Measurements from ENCODE around the gene IFRD1.

Gene IFRD1

DNA sequence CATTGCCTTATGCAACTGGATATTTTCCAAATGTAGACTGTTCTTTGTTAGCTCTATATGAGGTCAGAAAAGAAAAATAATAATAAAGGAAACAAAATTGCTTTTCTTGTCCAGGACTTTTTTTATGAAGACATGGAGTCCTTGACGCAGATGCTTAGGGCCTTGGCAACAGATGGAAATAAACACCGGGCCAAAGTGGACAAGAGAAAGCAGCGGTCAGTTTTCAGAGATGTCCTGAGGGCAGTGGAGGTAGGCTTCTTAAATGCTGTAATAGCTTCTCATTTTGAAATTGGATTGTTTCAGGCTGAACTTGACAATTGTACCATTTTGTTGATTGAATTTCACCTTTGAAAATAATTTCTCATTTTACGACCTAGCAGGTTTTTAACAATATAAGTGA lies 17.6 kb downstream of the IFRD1 start:
- Histone ChIP-seq H3K4me1 (ENCODE audit: control insufficient read depth, insufficient read depth, low read length) (no peaks in the 10 kb centered on the region), H3K36me3 (ENCODE audit: control insufficient read depth, insufficient read depth, low read length) (peaks cover 6% of the 10 kb centered on the region), H3K4me3 (ENCODE audit: low read depth, low read length) (no peak overlapping the region), H3K9me3 (ENCODE audit: control insufficient read depth, insufficient read depth, low read length) (no peaks in the 10 kb centered on the region), H3K27me3 (ENCODE audit: control insufficient read depth, insufficient read depth, low read length) (no peaks in the 10 kb centered on the region), H3K9ac (ENCODE audit: low read depth, low read length) (no peak overlapping the region)

DNA sequence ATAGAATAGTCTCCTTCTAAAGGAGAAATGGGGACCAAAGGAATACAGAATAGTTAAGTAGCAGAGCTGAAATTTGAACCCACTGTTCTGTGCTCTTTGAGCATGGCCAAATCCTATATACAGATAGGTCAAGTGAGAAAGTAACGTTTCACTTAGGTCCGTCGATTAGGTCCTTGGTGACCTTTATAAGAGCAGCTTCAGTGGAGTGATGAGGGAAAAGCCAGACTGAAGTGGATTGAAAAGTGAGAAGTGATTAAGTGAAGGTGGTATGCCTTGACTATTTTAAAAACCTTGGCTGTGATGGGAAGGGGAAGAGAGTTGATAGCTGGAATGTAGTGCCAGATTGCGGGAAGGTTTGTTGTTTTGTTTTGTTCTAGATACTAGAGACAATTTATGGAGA lies 19.9 kb downstream of the IFRD1 start:
- Histone ChIP-seq H3K4me3 (ENCODE audit: low read depth, low read length) (no peak overlapping the region), H3K36me3 (ENCODE audit: control insufficient read depth, insufficient read depth, low read length) (peaks cover 10% of the 10 kb centered on the region), H3K9me3 (ENCODE audit: control insufficient read depth, insufficient read depth, low read length) (no peaks in the 10 kb centered on the region), H3K9ac (ENCODE audit: low read depth, low read length) (no peak overlapping the region), H3K4me1 (ENCODE audit: control insufficient read depth, insufficient read depth, low read length) (no peaks in the 10 kb centered on the region), H3K27me3 (ENCODE audit: control insufficient read depth, insufficient read depth, low read length) (no peaks in the 10 kb centered on the region)

DNA sequence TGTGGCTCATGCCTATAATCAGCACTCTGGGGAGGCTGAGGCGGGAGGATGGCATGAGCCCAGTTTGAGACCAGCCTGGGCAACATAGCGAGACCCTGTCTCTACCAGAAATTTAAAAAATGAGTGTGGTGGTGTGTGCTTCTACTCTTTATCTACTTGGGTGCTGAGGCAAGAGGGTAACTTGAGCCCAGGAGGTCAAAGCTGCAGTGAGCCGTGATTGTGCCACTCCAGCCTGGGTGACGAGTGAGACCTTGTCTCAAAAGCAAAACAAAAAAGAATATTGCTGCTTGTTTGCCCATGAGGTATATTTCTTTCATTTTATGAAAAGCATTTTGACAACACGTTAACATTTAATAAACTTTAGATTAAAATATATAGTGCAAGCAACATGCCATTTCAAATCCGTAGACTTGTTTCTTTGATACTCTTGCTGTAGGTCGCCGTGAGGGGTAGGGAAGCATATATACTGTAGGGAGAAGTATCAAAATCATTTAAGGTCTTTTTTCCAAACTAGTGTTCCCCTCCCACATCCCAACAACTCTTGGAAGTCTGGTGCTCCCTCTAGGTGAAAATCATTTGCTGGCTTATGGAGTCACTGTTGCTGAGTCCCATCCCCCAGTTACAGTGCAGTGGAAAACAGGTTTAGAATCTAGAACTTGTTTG lies 26.3 kb downstream of the IFRD1 start:
- no peak overlapping the region for H3K9ac ChIP-seq (ENCODE audit: low read depth, low read length)
- no peak overlapping the region for H3K4me3 ChIP-seq (ENCODE audit: low read depth, low read length)
- no peaks in the 10 kb centered on the region for H3K27me3 ChIP-seq (ENCODE audit: control insufficient read depth, insufficient read depth, low read length)
- H3K36me3 ChIP-seq (ENCODE audit: control insufficient read depth, insufficient read depth, low read length), result peaks cover 10% of the 10 kb centered on the region
- H3K4me1 ChIP-seq (ENCODE audit: control insufficient read depth, insufficient read depth, low read length), result no peaks in the 10 kb centered on the region
- H3K9me3 ChIP-seq (ENCODE audit: control insufficient read depth, insufficient read depth, low read length), result no peaks in the 10 kb centered on the region

DNA sequence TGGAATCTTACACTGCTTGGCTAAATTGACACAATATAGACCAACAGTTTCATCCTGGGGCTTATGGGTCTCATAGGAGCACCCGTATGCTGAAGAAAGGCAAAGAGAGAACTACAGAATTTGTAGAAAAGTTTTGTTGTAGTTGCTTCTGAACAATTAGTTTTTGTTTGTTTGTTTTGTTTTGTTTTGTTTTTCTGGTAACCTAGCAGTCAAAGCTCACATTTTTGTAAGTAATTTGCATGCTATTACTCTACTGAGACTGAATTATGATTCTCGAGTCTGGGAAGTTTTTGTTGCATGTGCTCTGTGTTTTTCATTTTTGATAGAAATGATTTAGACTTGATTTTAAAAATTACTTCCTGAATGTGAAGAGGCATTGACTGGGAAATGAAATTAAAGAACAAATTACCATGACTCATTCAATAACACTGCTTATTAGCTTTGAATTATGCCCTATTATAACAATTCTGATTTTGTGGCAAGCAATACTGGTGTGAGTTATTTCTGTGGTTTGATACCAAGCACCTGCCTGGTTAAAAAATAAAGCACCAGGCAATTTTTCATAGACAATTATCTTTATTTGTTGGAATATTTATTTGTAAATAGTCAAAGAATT lies 31.0 kb downstream of the IFRD1 start:
- Histone ChIP-seq H3K9ac (ENCODE audit: low read depth, low read length) (no peak overlapping the region), H3K9me3 (ENCODE audit: control insufficient read depth, insufficient read depth, low read length) (no peaks in the 10 kb centered on the region), H3K4me1 (ENCODE audit: control insufficient read depth, insufficient read depth, low read length) (no peaks in the 10 kb centered on the region), H3K36me3 (ENCODE audit: control insufficient read depth, insufficient read depth, low read length) (no peaks in the 10 kb centered on the region), H3K4me3 (ENCODE audit: low read depth, low read length) (no peak overlapping the region), H3K27me3 (ENCODE audit: control insufficient read depth, insufficient read depth, low read length) (no peaks in the 10 kb centered on the region)

DNA sequence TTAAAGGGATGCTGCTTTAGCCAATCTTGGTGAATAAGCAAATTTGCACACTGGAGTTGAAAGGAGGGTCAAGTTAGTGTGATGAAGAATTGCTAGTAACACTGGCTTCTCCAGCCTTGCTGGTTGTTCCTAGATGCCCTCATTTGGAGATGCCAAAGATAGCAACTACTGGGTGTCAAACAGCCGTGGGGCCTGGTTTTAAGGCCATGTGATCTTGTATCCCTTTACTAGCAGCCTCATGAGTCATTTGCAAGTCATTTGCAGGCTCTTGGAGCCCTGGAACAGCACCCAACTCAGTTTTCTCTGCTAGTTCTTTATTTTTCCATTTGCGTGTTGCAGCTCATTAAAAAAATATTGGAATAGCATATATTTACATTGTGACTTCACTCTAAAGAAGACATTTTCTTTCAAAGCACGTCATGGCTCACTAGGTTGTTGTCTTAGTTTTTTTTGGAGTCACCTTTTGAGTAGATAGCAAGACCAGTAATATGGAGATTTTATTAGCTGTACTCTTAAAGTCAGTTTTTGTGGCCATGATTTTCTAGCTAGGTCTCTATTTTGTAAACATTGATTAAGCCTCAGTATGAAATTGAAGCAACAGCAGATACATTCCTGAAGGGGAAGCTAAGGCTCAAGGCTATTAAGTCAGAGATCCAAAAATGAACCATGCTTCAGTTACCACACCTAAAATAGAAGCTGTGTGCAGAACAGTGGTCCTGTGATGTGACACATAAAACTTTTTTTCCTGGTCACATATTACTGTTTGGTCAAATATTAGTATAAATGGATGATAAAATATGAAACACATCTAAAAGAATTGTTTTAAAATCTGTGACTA lies 31.8 kb downstream of the IFRD1 start:
- Histone ChIP-seq H3K36me3 (ENCODE audit: control insufficient read depth, insufficient read depth, low read length) (no peaks in the 10 kb centered on the region), H3K9me3 (ENCODE audit: control insufficient read depth, insufficient read depth, low read length) (no peaks in the 10 kb centered on the region), H3K9ac (ENCODE audit: low read depth, low read length) (no peak overlapping the region), H3K4me1 (ENCODE audit: control insufficient read depth, insufficient read depth, low read length) (no peaks in the 10 kb centered on the region), H3K4me3 (ENCODE audit: low read depth, low read length) (no peak overlapping the region), H3K27me3 (ENCODE audit: control insufficient read depth, insufficient read depth, low read length) (no peaks in the 10 kb centered on the region)

DNA sequence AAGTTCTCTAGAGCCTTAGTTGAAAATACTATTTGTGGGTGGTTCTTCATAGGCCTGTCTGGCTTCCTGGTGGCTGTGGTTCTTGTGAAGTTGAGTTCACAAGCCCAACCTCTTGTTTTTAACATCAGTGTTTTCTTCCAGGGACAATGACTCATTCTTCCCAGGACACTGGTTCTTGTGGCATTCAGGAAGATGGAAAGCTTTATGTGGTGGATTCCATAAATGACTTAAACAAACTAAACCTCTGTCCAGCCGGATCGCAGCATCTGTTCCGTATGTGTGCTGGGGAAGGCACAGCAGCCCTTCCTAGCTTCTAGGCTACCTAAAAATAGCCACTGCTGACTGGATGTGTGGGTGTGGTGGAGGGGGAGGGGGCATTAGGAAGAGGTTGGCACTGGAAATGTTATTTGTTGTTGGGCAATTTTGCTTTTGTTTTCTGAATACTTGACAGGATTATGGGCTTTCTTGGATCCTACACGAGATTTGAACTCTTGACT lies 34.5 kb downstream of the IFRD1 start:
- Histone ChIP-seq H3K27me3 (ENCODE audit: control insufficient read depth, insufficient read depth, low read length) (no peaks in the 10 kb centered on the region), H3K9me3 (ENCODE audit: control insufficient read depth, insufficient read depth, low read length) (no peaks in the 10 kb centered on the region), H3K36me3 (ENCODE audit: control insufficient read depth, insufficient read depth, low read length) (no peaks in the 10 kb centered on the region), H3K9ac (ENCODE audit: low read depth, low read length) (no peak overlapping the region), H3K4me3 (ENCODE audit: low read depth, low read length) (no peak overlapping the region), H3K4me1 (ENCODE audit: control insufficient read depth, insufficient read depth, low read length) (no peaks in the 10 kb centered on the region)

DNA sequence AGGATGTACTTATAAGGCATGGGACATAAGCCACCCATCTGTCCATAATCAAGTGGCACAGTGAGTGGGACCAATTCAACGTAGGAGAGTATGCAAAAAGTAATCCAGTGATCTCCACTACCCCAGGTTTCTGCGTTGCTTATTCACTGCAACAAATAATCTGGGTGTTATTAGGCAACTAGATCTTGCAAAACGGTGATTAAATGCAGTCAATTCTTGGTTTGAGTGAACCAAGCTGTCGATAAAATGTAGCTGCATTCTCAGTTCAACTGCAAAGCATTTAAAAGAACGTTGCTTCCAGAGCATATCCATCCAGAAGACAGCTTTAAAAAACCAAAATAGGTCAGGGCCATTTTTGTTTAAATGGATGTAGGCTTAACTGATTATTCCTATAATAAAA lies 35.5 kb downstream of the IFRD1 start:
- H3K4me1 ChIP-seq (ENCODE audit: control insufficient read depth, insufficient read depth, low read length), result no peaks in the 10 kb centered on the region
- H3K9me3 ChIP-seq (ENCODE audit: control insufficient read depth, insufficient read depth, low read length), result no peaks in the 10 kb centered on the region
- no peaks in the 10 kb centered on the region for H3K36me3 ChIP-seq (ENCODE audit: control insufficient read depth, insufficient read depth, low read length)
- no peaks in the 10 kb centered on the region for H3K27me3 ChIP-seq (ENCODE audit: control insufficient read depth, insufficient read depth, low read length)
- H3K4me3 ChIP-seq (ENCODE audit: low read depth, low read length), result no peak overlapping the region
- no peak overlapping the region for H3K9ac ChIP-seq (ENCODE audit: low read depth, low read length)

DNA sequence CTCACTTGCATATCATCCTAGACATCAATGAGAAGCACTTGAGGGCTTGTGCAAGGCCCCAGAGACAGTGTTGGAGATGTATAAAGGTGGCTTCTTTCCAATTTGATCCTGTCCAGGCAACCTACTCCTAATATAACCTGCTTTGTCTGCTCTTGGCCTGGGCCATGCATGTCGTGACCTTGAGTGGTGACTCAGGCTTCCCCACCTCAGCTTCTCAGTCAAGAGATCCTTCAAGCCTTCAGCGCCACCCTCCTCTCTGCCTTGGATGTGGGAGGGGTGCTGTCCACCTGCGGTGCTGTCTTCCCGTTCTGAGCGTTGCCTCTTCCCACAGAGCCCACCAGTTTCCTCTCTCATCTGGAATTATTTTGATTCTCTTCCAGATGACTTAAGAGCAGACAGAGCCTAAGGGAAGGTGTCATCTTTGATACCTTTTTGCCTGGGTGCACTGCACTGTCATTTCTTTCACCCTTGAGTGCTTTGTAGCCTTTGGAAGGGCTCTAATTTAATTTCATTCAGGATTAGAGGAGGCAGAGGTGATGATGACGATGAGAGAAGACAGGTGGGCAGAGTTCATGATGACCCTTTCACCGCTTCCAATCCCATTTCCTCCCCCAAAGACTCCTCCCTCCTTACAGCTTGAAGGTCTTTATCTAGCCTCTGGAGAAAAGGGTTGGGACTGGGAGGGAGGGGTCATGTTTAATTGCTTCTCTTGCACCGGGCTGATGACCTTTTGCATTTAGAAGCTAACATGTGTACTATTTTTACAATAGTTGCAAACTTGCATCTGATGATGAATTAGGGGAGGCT lies 37.4 kb downstream of the IFRD1 start:
- Histone ChIP-seq H3K4me3 (ENCODE audit: low read depth, low read length) (no peak overlapping the region), H3K4me1 (ENCODE audit: control insufficient read depth, insufficient read depth, low read length) (no peaks in the 10 kb centered on the region), H3K36me3 (ENCODE audit: control insufficient read depth, insufficient read depth, low read length) (no peaks in the 10 kb centered on the region), H3K27me3 (ENCODE audit: control insufficient read depth, insufficient read depth, low read length) (no peaks in the 10 kb centered on the region), H3K9me3 (ENCODE audit: control insufficient read depth, insufficient read depth, low read length) (no peaks in the 10 kb centered on the region), H3K9ac (ENCODE audit: low read depth, low read length) (no peak overlapping the region)

DNA sequence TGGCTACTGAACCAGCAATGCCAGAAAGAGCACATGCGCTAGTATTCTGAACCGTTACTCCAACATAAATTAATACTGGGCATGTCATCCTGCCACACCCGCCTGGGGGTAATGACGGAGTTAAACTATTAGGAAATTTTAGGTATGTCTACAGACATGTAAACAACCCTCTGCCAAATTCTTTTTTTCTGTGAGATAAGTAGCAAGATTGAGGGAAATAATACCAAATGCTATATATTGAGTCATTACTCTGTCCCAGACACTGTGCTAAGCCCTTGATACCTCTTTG lies 37.9 kb downstream of the IFRD1 start:
- Histone ChIP-seq H3K27me3 (ENCODE audit: control insufficient read depth, insufficient read depth, low read length) (no peaks in the 10 kb centered on the region), H3K36me3 (ENCODE audit: control insufficient read depth, insufficient read depth, low read length) (no peaks in the 10 kb centered on the region), H3K4me3 (ENCODE audit: low read depth, low read length) (no peak overlapping the region), H3K9me3 (ENCODE audit: control insufficient read depth, insufficient read depth, low read length) (no peaks in the 10 kb centered on the region), H3K9ac (ENCODE audit: low read depth, low read length) (no peak overlapping the region), H3K4me1 (ENCODE audit: control insufficient read depth, insufficient read depth, low read length) (no peaks in the 10 kb centered on the region)

DNA sequence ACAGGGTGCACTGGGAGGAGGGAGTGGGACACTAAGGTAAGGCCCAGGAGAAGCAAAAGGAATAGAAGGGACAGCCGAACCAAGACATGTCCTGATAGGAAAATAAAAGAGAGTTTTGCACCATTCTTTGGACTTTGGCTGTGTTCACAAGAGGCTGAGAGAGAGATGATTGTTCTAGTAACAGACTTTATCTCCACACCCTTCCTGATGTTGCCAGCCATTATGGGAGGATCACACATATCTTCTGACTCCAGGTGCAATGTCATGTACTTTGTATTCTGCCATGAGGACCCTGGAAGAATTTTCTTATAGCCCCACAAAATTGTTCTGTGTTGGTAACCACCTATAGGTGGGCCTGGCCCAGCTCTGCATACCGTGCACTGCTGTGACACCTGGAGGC lies 41.9 kb downstream of the IFRD1 start:
- Histone ChIP-seq H3K4me1 (ENCODE audit: control insufficient read depth, insufficient read depth, low read length) (no peaks in the 10 kb centered on the region), H3K27me3 (ENCODE audit: control insufficient read depth, insufficient read depth, low read length) (no peaks in the 10 kb centered on the region), H3K36me3 (ENCODE audit: control insufficient read depth, insufficient read depth, low read length) (no peaks in the 10 kb centered on the region), H3K9ac (ENCODE audit: low read depth, low read length) (no peak overlapping the region), H3K9me3 (ENCODE audit: control insufficient read depth, insufficient read depth, low read length) (no peaks in the 10 kb centered on the region), H3K4me3 (ENCODE audit: low read depth, low read length) (no peak overlapping the region)

DNA sequence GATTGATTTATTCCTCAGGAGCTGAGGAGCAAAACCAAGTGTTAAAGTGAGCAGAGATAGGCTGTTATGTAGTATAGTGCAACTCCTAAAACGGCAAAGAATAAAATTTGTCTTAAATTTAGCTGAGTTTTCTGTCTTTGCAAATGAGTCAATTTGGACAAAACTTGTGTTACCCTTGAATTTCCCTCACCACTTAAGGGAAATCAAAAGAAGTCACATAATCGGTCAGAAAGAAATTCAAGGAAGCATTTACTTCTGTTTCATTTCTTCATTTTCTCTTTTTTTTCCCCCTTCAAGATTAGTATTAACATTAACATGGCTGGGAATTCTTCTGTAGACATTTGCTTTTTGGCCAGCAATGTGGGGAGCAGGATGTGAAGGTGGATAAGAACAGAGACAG lies 44.4 kb downstream of the IFRD1 start:
- no peaks in the 10 kb centered on the region for H3K27me3 ChIP-seq (ENCODE audit: control insufficient read depth, insufficient read depth, low read length)
- no peaks in the 10 kb centered on the region for H3K36me3 ChIP-seq (ENCODE audit: control insufficient read depth, insufficient read depth, low read length)
- H3K9me3 ChIP-seq (ENCODE audit: control insufficient read depth, insufficient read depth, low read length), result no peaks in the 10 kb centered on the region
- no peak overlapping the region for H3K4me3 ChIP-seq (ENCODE audit: low read depth, low read length)
- no peaks in the 10 kb centered on the region for H3K4me1 ChIP-seq (ENCODE audit: control insufficient read depth, insufficient read depth, low read length)
- no peak overlapping the region for H3K9ac ChIP-seq (ENCODE audit: low read depth, low read length)
